HL-60/S4 treated with phorbol 12-myristate 13-acetate at 8.2 ng/mL for 4 days and 3 days (cell line): Measurements from ENCODE around the gene TAL2.

Experiments used
- in situ Hi-C: fragments of 300-500 bp; cut with MboI; formaldehyde crosslinking; loops from 2 replicates; pipeline ENCODE4 v1.15.0; 2022; ENCODE audit warnings: low sequenced_read_pairs

Gene TAL2

GRCh38 chr9:105706156-105706555 is 43.9 kb downstream of the TAL2 start:
- in situ Hi-C loops: no loop called here

GRCh38 chr9:105708405-105708804 is 46.1 kb downstream of the TAL2 start:
- in situ Hi-C loops: no loop called here

DNA sequence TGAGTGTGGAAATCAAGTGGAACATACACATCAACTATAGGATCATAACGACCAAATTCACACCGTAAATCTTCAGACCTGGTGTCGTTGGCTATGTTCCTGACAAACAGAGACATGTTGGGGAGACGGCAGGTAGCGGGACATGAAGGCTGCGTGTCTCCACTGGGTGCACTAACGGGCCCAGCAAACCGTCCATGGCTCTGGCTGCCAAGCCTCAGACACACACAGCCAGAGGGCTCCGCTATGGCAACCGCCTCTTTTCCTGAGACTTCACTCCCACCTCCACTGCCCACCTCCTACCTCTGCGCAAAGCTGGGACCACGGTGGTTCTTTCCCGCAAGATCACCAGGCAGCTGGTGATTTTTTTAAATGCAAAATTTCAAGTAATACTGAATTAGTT is 48.4 kb downstream of the TAL2 start:
- in situ Hi-C loops: loop anchor here (10.0 kb wide), 1 partner anchor 106 kb away; no protein-coding TSS in a partner anchor

DNA sequence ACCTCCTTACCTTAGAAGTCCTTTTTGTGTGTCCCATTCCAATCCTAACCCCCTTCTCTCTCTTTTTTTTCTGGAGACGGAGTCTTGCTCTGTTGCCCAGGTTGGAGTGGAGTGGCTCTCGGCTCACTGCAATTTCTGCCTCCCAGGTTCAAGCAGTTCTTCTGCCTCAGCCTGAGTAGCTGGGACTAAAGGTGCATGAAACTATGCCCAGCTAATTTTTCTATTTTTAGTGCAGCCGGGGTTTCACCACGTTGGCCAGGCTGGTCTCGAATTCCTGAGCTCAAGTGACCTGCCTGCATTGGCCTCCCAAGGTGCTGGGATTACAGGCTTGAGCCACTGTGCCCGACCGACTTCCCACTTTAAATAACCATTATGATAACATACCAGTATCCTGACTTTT is 49.6 kb downstream of the TAL2 start:
- in situ Hi-C loops: loop anchor here (10.0 kb wide), 1 partner anchor 107 kb away; no protein-coding TSS in a partner anchor

- in situ Hi-C loops: loop anchor here (10.0 kb wide), 1 partner anchor 107 kb away; no protein-coding TSS in a partner anchor
Measured at GRCh38 chr9:105712297-105712696, 50.0 kb downstream of the TAL2 start.
